Measurements from ENCODE around the gene RAMACL.

The RAMACL gene

GRCh38 chr6:166627875-166628801 lies 41.7 kb upstream of the RAMACL start:
- Histone ChIP-seq H3K4me2 (peak overlapping the region; percentile 93 to 99 (median 97)), H3K4me1 (peaks cover 21 to 54% (median 45%) of the 10 kb centered on the region in 10 experiments), H3K27me3 (peaks cover 18 to 39% (median 27%) of the 10 kb centered on the region in 11 experiments), H3K36me3 (no peaks in the 10 kb centered on the region), H3K9ac (peak overlapping the region; percentile 68 to 89 (median 83)), H3K27ac (peak overlapping the region; percentile 29 to 87 (median 79); a peak in 21 of 22 replicates), H4K20me1 (peaks cover 0 to 14% (median 4%) of the 10 kb centered on the region in 11 experiments; a peak in 4 of 22 replicates), H3K4me3 (peak overlapping the region; percentile 64 to 78 (median 68)), H3K9me3 (replicated peaks in 1 of 11) (peaks cover 0 to 7% (median 0%) of the 10 kb centered on the region in 11 experiments; a peak in 2 of 22 replicates)
- TF ChIP-seq Cebpa-rat (IDR thresholded peaks at IDR 0.05) = no peak

- Histone ChIP-seq H3K9ac (peak within 1 kb of the TSS; percentile 76 to 89 (median 83)), H3K27ac (peak within 1 kb of the TSS; percentile 29 to 87 (median 79); a peak in 21 of 22 replicates)
Measured at GRCh38 chr6:166627033-166627874, 40.8 kb upstream of the RAMACL start, which contains the start of gene RPS6KA2. Gene RPS6KA2, minus strand, starts transcription at chr6:166627251. Its CDS starts 232 bp downstream, at chr6:166627019.

GRCh38 chr6:166626177-166627032 lies 39.9 kb upstream of the RAMACL start:
- peaks cover 0 to 18% (median 6%) of the 10 kb centered on the region in 11 experiments; a peak in 4 of 22 replicates for H4K20me1 ChIP-seq
- H3K9me3 ChIP-seq (replicated peaks in 1 of 11) = peaks cover 0 to 7% (median 0%) of the 10 kb centered on the region in 11 experiments; a peak in 2 of 22 replicates
- H3K27me3 ChIP-seq = peaks cover 18 to 39% (median 27%) of the 10 kb centered on the region in 11 experiments
- H3K4me2 ChIP-seq = peak overlapping the region; percentile 96 to 100 (median 100)
- peak in 1 of 11 experiments; percentile 11; a peak in 1 of 22 replicates for TF ChIP-seq Cebpa-rat (IDR thresholded peaks at IDR 0.05)
- H3K36me3 ChIP-seq = no peaks in the 10 kb centered on the region
- H3K9ac ChIP-seq = peak overlapping the region; percentile 66 to 82 (median 77)
- peak overlapping the region; percentile 79 to 88 (median 84) for H3K4me3 ChIP-seq
- H3K27ac ChIP-seq = peak overlapping the region in 9 of 11 experiments; percentile 33 to 60 (median 48); a peak in 14 of 22 replicates
- H3K4me1 ChIP-seq = peaks cover 13 to 42% (median 33%) of the 10 kb centered on the region in 10 experiments

More at GRCh38 chr6:166627033-166627874, 40.8 kb upstream of the RAMACL start, which contains the start of gene RPS6KA2:
- Histone ChIP-seq H3K27me3 (peaks cover 18 to 39% (median 27%) of the 10 kb centered on the region in 11 experiments), H3K4me1 (peaks cover 13 to 47% (median 38%) of the 10 kb centered on the region in 10 experiments), H4K20me1 (peaks cover 0 to 14% (median 4%) of the 10 kb centered on the region in 11 experiments; a peak in 4 of 22 replicates), H3K36me3 (no peaks in the 10 kb centered on the region), H3K4me2 (peak within 1 kb of the TSS; percentile 98 to 100 (median 100)), H3K4me3 (peak within 1 kb of the TSS; percentile 79 to 88 (median 84)), H3K9me3 (replicated peaks in 1 of 11) (peaks cover 0 to 7% (median 0%) of the 10 kb centered on the region in 11 experiments; a peak in 2 of 22 replicates)
- TF ChIP-seq Cebpa-rat (IDR thresholded peaks at IDR 0.05) = no peak

DNA sequence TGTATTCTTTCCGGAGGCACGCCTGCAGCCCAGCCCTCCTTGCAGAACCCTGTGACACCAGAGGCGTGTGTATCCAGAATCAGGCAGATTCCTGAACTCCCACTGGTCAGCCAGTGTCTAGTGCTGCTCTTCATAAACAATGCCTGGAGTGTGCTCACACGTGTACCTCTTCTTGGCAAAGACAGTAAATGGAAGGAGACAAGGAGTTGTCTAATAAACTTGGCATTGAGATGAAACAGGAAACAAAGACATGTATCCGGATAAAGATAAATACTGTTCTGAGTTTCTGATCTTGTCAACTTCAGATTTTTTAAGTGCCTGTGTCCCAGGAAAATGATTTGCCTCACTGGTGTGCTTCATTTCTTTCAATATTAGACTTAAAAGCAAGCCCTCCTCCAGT lies 38.9 kb upstream of the RAMACL start:
- TF ChIP-seq Cebpa-rat (IDR thresholded peaks at IDR 0.05) = no peak
- Histone ChIP-seq H3K27ac (no peak overlapping the region), H3K36me3 (no peaks in the 10 kb centered on the region), H4K20me1 (peaks cover 0 to 28% (median 6%) of the 10 kb centered on the region in 11 experiments; a peak in 6 of 22 replicates), H3K27me3 (peaks cover 18 to 37% (median 27%) of the 10 kb centered on the region in 11 experiments), H3K9me3 (replicated peaks in 1 of 11) (peaks cover 0 to 7% (median 0%) of the 10 kb centered on the region in 11 experiments; a peak in 2 of 22 replicates), H3K9ac (no peak overlapping the region), H3K4me1 (peaks cover 13 to 32% (median 25%) of the 10 kb centered on the region in 10 experiments), H3K4me3 (peak overlapping the region in 3 of 10 experiments; percentile 87 to 88 (median 88); a peak in 3 of 20 replicates), H3K4me2 (peak overlapping the region in 8 of 11 experiments; percentile 96 to 100 (median 100); a peak in 8 of 22 replicates)

GRCh38 chr6:166624275-166624674 lies 37.8 kb upstream of the RAMACL start:
- TF ChIP-seq Cebpa-rat (IDR thresholded peaks at IDR 0.05) = no peak
- peaks cover 18 to 35% (median 27%) of the 10 kb centered on the region in 11 experiments for H3K27me3 ChIP-seq
- no peak overlapping the region for H3K27ac ChIP-seq

GRCh38 chr6:166623318-166623717 lies 36.8 kb upstream of the RAMACL start:
- Histone ChIP-seq H3K4me2 (no peak overlapping the region), H3K4me1 (peaks cover 3 to 17% (median 15%) of the 10 kb centered on the region in 10 experiments), H3K27me3 (peaks cover 15 to 29% (median 24%) of the 10 kb centered on the region in 11 experiments), H3K9ac (no peak overlapping the region), H4K20me1 (peaks cover 0 to 39% (median 6%) of the 10 kb centered on the region in 11 experiments; a peak in 6 of 22 replicates), H3K27ac (no peak overlapping the region), H3K4me3 (no peak overlapping the region), H3K36me3 (peaks cover 0 to 12% (median 0%) of the 10 kb centered on the region in 11 experiments; a peak in 4 of 22 replicates), H3K9me3 (replicated peaks in 1 of 11) (peaks cover 0 to 7% (median 0%) of the 10 kb centered on the region in 11 experiments; a peak in 3 of 22 replicates)
- no peak for TF ChIP-seq Cebpa-rat (IDR thresholded peaks at IDR 0.05)

More at GRCh38 chr6:166624275-166624674, 37.8 kb upstream of the RAMACL start:
- Histone ChIP-seq H3K4me2 (no peak overlapping the region), H3K9ac (no peak overlapping the region), H4K20me1 (peaks cover 0 to 38% (median 6%) of the 10 kb centered on the region in 11 experiments; a peak in 6 of 22 replicates), H3K9me3 (replicated peaks in 1 of 11) (peaks cover 0 to 7% (median 0%) of the 10 kb centered on the region in 11 experiments; a peak in 2 of 22 replicates), H3K36me3 (peaks cover 0 to 3% (median 0%) of the 10 kb centered on the region in 11 experiments; a peak in 1 of 22 replicates), H3K4me3 (no peak overlapping the region), H3K4me1 (peaks cover 12 to 27% (median 24%) of the 10 kb centered on the region in 10 experiments)

DNA sequence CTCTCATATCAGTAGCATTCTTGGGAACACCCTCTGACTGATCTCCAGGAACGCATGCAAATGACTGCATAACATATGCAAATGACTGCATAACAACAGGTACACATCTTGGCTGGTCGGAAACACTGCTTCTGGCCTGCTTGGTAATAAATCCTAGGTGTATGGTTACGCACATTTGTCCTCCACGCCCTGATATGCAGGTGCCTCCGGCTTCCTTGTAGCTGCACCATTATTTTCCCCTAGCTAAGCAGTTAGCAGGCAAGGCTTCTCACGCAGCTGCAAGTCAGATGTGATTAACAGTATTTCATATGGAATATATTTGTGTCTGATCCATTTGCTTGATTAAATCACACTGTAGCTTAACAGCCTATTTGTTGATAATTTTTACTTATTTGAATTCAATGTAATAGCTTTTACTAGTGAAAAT lies 34.6 kb upstream of the RAMACL start:
- Histone ChIP-seq H3K4me2 (no peak overlapping the region), H3K36me3 (peaks cover 0 to 22% (median 0%) of the 10 kb centered on the region in 11 experiments; a peak in 4 of 22 replicates), H4K20me1 (peaks cover 0 to 53% (median 0%) of the 10 kb centered on the region in 11 experiments; a peak in 5 of 22 replicates), H3K4me1 (peaks cover 0 to 6% (median 5%) of the 10 kb centered on the region in 10 experiments; a peak in 12 of 20 replicates), H3K27me3 (peaks cover 7 to 20% (median 15%) of the 10 kb centered on the region in 11 experiments), H3K27ac (no peak overlapping the region), H3K4me3 (no peak overlapping the region), H3K9ac (no peak overlapping the region), H3K9me3 (replicated peaks in 1 of 11) (peaks cover 0 to 8% (median 0%) of the 10 kb centered on the region in 11 experiments; a peak in 3 of 22 replicates)
- TF ChIP-seq Cebpa-rat (IDR thresholded peaks at IDR 0.05) = no peak
